Stomach (tissue), 9 donors: ENCODE results near the gene CAPN2. TPM values are rescaled to one million over a fixed set of nuclear protein-coding genes. Genes with fewer than 3 reads are reported as not detected.
A peak's percentile ranks its signal among the peaks of the same experiment; 100 is the strongest.

Experiments used
- DNase-seq, 2 donors: peaks; one replicate each; pipeline versions ENCODE4 v3.0.0 to v3.0.0-alpha.2; 2013 to 2019
- H3K27ac ChIP-seq, 5 donors: fragments of 200-600 bp in 4 of 5; sonication (generic) in 4 of 5; one replicate each; pipeline ENCODE4 v1.5.1; 2013 to 2019; ENCODE audit warnings: mild to moderate bottlenecking in 1 of 5, moderate library complexity in 1 of 5
- H3K27me3 ChIP-seq, 3 donors: fragments of 200-600 bp; sonication (generic); one replicate each; pipeline ENCODE4 v1.5.1; 2017 to 2019; ENCODE audit warnings: mixed run types in 1 of 3
- H3K36me3 ChIP-seq, 4 donors: fragments of 200-600 bp; sonication (generic); 1 replicate in 3 of 4; 2 replicates in 1 of 4; pipeline ENCODE4 v1.5.1; 2016 to 2019
- H3K4me1 ChIP-seq, 4 donors: fragments of 200-600 bp; sonication (generic); one replicate each; pipeline ENCODE4 v1.5.1; 2016 to 2019
- H3K4me3 ChIP-seq, 4 donors: fragments of 200-600 bp; sonication (generic) in 3 of 4; one replicate each; pipeline ENCODE4 v1.5.1; 2016 to 2019; ENCODE audit warnings: mild to moderate bottlenecking in 1 of 4
- H3K9me3 ChIP-seq, 4 donors: fragments of 200-600 bp; sonication (generic); one replicate each; pipeline ENCODE4 v1.5.1; 2016 to 2019
- CTCF ChIP-seq, 7 experiments: fragments of 450-650 bp in 4 of 7; fragments of 200-600 bp in 3 of 7; sonication (generic) in 3 of 7; IDR thresholded peaks; one replicate each; pipeline ENCODE4 v1.5.1; 2016 to 2019; ENCODE audit warnings: antibody characterized with exemption in 7 of 7, control low read depth in 2 of 7, mild to moderate bottlenecking in 1 of 7
- EP300 ChIP-seq: sonication (generic); formaldehyde crosslinking; IDR thresholded peaks from one replicate; pipeline ENCODE4 v1.6.1; 2017; ENCODE audit warnings: antibody characterized with exemption
- POLR2A ChIP-seq, 4 donors: fragments of 450-650 bp; IDR thresholded peaks; one replicate each; pipeline ENCODE4 v1.6.1; 2016; ENCODE audit warnings: antibody characterized with exemption in 4 of 4, control low read depth in 2 of 4, mild to moderate bottlenecking in 1 of 4, moderate library complexity in 1 of 4
- POLR2AphosphoS5 ChIP-seq, 3 donors: sonication (generic); formaldehyde crosslinking; IDR thresholded peaks; one replicate each; pipeline ENCODE4 v1.6.1; 2016; ENCODE audit warnings: antibody characterized with exemption in 3 of 3
- WGBS, 5 donors: extraction: QIAGEN DNeasy Blood & Tissue Kit in 3 of 5; methylation state at CpG; one replicate each; pipeline versions ENCODE4 v1.1.5 to v1.1.7; 2013 to 2018; 5-methylcytosine and 5-hydroxymethylcytosine counted together
- intact Hi-C: fragments of 100-400 bp; cut with DNase I; formaldehyde crosslinking; loops from one replicate; pipeline ENCODE4 v1.15.1; 2023; ENCODE audit warnings: low total_unique reads
- polyA plus RNA-seq, 3 donors: library from polyadenylated mRNA; stranded (reverse); fragments of 200-250 nt; gene quantifications; one replicate each; pipeline ENCODE4 v1.2.3, GENCODE V29; 2013
- total RNA-seq, 5 donors: library from RNA; depleted of rRNA; stranded (reverse); fragments of >200 nt; gene quantifications; one replicate each; pipeline versions ENCODE4 v1.1.0 to v1.2.3, GENCODE V29; 2014 to 2016
- donor health status: healthy with polysubstance abuse.
- donor health status: Bipolar disorder and iron deficiency.
- donor health status: healthy.

Gene CAPN2
- total and polyA plus RNA-seq, 8 donors, result 128 to 739 (median 230) TPM

GRCh38 chr1:223765036-223765718 lies 52.8 kb downstream of the CAPN2 start:
- TF ChIP-seq POLR2AphosphoS5 (IDR thresholded peaks at IDR 0.05) (peak in 1 of 3 donors; percentile 17), POLR2A (IDR thresholded peaks at IDR 0.05) (no peak), CTCF (IDR thresholded peaks at IDR 0.05) (no peak), EP300 (no peak)
- H3K9me3 ChIP-seq, result no peaks in the 10 kb centered on the region
- intact Hi-C loops, result no loop called here
- no peak overlapping the region for H3K4me3 ChIP-seq
- peak in 1 of 2 donors; percentile 87 for DNase-seq
- peaks cover 69 to 84% (median 83%) of the 10 kb centered on the region in 4 donors for H3K36me3 ChIP-seq
- peaks cover 0 to 12% (median 4%) of the 10 kb centered on the region in 4 donors for H3K4me1 ChIP-seq
- 33 to 55% (median 42%) methylated on average over 4 to 9 of the region's 9 CpGs for WGBS, 5 donors
- H3K27ac ChIP-seq, result peak overlapping the region in 3 of 5 donors; percentile 8 to 35 (median 32)
- no peaks in the 10 kb centered on the region for H3K27me3 ChIP-seq

DNA sequence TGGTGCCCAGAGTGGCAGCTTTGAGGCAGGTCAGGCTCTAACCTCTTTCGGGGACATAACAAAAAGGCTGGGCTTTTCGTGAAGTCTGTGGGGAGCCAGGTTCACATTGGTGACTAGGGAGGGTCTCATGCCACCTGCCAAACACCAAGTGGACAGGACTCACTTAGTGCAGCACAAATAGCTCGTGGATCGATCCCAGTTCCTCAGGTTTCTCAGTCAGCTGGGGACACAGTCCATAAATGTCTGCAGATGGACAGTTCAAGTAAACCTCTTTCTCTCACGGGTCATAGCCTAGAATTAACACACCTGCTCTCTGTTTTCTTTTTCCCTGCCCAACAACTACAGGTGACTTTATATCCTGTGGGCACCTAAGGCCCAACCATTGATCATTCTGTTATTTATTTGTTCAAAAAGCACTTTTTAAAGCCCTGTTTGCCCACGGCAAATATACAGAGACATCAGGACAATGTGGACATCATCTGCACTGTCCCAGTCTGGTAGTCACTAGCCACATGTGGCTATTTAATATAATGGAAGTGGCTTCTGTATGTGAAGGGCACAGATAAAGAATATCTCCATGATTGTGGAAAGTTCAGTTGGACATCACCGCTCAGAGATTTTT lies 53.5 kb downstream of the CAPN2 start:
- Histone ChIP-seq H3K4me1 (peaks cover 2 to 18% (median 8%) of the 10 kb centered on the region in 4 donors), H3K4me3 (no peak overlapping the region), H3K36me3 (peaks cover 69 to 84% (median 83%) of the 10 kb centered on the region in 4 donors), H3K9me3 (no peaks in the 10 kb centered on the region), H3K27ac (peak overlapping the region in 3 of 5 donors; percentile 7 to 32 (median 8)), H3K27me3 (no peaks in the 10 kb centered on the region)
- intact Hi-C loops, result no loop called here
- peak in 1 of 2 donors; percentile 23 for DNase-seq
- WGBS, 5 donors, result 48 to 61% (median 59%) methylated on average over 7 of the region's 7 CpGs
- TF ChIP-seq POLR2AphosphoS5 (IDR thresholded peaks at IDR 0.05), result no peak
- TF ChIP-seq POLR2A (IDR thresholded peaks at IDR 0.05), result no peak
- TF ChIP-seq EP300, result no peak
- no peak for TF ChIP-seq CTCF (IDR thresholded peaks at IDR 0.05)

- intact Hi-C loops, result no loop called here
- TF ChIP-seq EP300 (no peak), CTCF (IDR thresholded peaks at IDR 0.05) (no peak), POLR2A (IDR thresholded peaks at IDR 0.05) (no peak), POLR2AphosphoS5 (IDR thresholded peaks at IDR 0.05) (no peak)
- Histone ChIP-seq H3K27me3 (no peaks in the 10 kb centered on the region), H3K27ac (peak overlapping the region in 4 of 5 donors; percentile 70 to 72 (median 71)), H3K36me3 (peaks cover 52 to 83% (median 78%) of the 10 kb centered on the region in 4 donors), H3K9me3 (no peaks in the 10 kb centered on the region), H3K4me1 (peaks cover 22 to 48% (median 26%) of the 10 kb centered on the region in 4 donors), H3K4me3 (no peak overlapping the region)
- DNase-seq, result no peak
- 86 to 93% (median 90%) methylated on average over 9 of the region's 9 CpGs for WGBS, 5 donors
Observed at GRCh38 chr1:223770621-223771315, 58.4 kb downstream of the CAPN2 start.

DNA sequence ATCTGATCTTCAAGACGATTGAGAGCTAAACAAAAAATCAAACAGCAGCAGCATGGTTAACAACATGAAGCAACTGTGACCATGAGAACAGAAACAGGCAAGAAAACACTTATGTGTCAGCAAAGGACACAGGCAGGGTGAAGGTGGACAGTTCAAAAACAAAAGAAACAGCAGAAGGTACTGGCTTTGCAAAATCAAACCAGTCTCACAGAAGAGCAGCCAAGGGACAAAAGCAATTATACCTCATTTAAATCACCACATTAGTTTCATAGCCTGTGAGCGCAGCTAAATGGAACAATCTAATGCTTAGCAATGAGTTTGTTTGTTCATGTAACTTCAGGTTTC lies 59.1 kb downstream of the CAPN2 start:
- H3K36me3 ChIP-seq, result peaks cover 51 to 83% (median 78%) of the 10 kb centered on the region in 4 donors
- DNase-seq, result no peak
- H3K27ac ChIP-seq, result peak overlapping the region in 4 of 5 donors; percentile 70 to 72 (median 71)
- no peak for TF ChIP-seq POLR2A (IDR thresholded peaks at IDR 0.05)
- TF ChIP-seq CTCF (IDR thresholded peaks at IDR 0.05), result no peak
- TF ChIP-seq POLR2AphosphoS5 (IDR thresholded peaks at IDR 0.05), result no peak
- TF ChIP-seq EP300, result no peak
- H3K4me1 ChIP-seq, result peaks cover 27 to 55% (median 32%) of the 10 kb centered on the region in 4 donors
- H3K4me3 ChIP-seq, result no peak overlapping the region
- intact Hi-C loops, result no loop called here
- WGBS, 5 donors, result 35 to 64% (median 50%) methylated on average over 2 of the region's 2 CpGs
- no peaks in the 10 kb centered on the region for H3K9me3 ChIP-seq
- no peaks in the 10 kb centered on the region for H3K27me3 ChIP-seq
